K562 (cell line): Measurements from ENCODE around the gene CFL1. TPM values are rescaled to one million over a fixed set of nuclear protein-coding genes. Genes with fewer than 3 reads are reported as not detected.

Experiments used
- EZH2 ChIP-seq: IDR thresholded peaks from 2 replicates; pipeline ENCODE4 v1.6.1; 2012; ENCODE audit warnings: low read depth, mild to moderate bottlenecking, inconsistent platforms, low read length, borderline replicate concordance
- MBD2 ChIP-seq: sonication (generic); IDR thresholded peaks from 2 replicates; pipeline ENCODE4 v1.6.1; 2016; ENCODE audit warnings: low read depth, borderline replicate concordance
- NFATC3 ChIP-seq: fragments of 450-650 bp; IDR thresholded peaks from 2 replicates; pipeline ENCODE4 v1.6.1; 2017; ENCODE audit warnings: mild to moderate bottlenecking
- PHB ChIP-seq: fragments of 250-450 bp; sonication (Bioruptor Pico); IDR thresholded peaks from 2 replicates; pipeline ENCODE4 v1.5.0; 2021
- PHF8 ChIP-seq: fragments of 200-600 bp; sonication (generic); IDR thresholded peaks from 2 replicates; pipeline ENCODE4 v1.6.1; 2012; ENCODE audit warnings: mixed run types, mild to moderate bottlenecking, inconsistent platforms, low read length, moderate library complexity, borderline replicate concordance
- RBM25 ChIP-seq: fragments of 200-400 bp; formaldehyde crosslinking; IDR thresholded peaks from 2 replicates; pipeline ENCODE4 v1.6.1; 2018; ENCODE audit warnings: low read length, low read depth, moderate library complexity; ENCODE audit not compliant: severe bottlenecking
- U2AF1 ChIP-seq: fragments of 200-400 bp; formaldehyde crosslinking; optimal IDR thresholded peaks from 2 replicates; pipeline ENCODE3; 2017; ENCODE audit warnings: mild to moderate bottlenecking, low read depth, low read length, moderate library complexity
- ZNF133 ChIP-seq: fragments of 250-450 bp; sonication (Bioruptor Pico); IDR thresholded peaks from 2 replicates; pipeline ENCODE4 v1.4.0; 2020; ENCODE audit warnings: mild to moderate bottlenecking
- polyA plus RNA-seq, 8 experiments: library from polyadenylated mRNA; depleted of rRNA in 4 of 8; stranded (reverse) in 5 of 8; unstranded in 3 of 8; fragments of >200 nt; fragmentation: Nextera tagmentation in 2 of 8; fragmentation: Illumina TruSeq in 1 of 8; extraction: Ambion mirVana in 2 of 8; extraction: Trizol in 1 of 8; gene quantifications; 2 replicates each; pipeline versions ENCODE4 v1.2.1 to v1.2.3, GENCODE V29; 2011 to 2014; ENCODE audit warnings: inconsistent platforms in 1 of 8, missing spikeins in 1 of 8
- total RNA-seq, 7 experiments: library from RNA; depleted of rRNA in 6 of 7; stranded (reverse); fragments of >200 nt in 6 of 7; fragmentation: Illumina TruSeq in 2 of 7; extraction: Trizol in 2 of 7; gene quantifications; 2 replicates each; pipeline versions ENCODE4 v1.2.1 to v1.2.3, GENCODE V29; 2011 to 2021; ENCODE audit warnings: low replicate concordance in 1 of 7
- TF ChIP-seq, protein P1 (sequence below), 2 experiments: IDR thresholded peaks; 2 replicates each; pipeline ENCODE4 v1.6.1; 2011; ENCODE audit warnings: borderline replicate concordance in 1 of 2, control low read depth in 1 of 2, low read depth in 1 of 2, low read length in 1 of 2, mild to moderate bottlenecking in 1 of 2, mixed read lengths in 1 of 2, moderate library complexity in 1 of 2; ENCODE audit not compliant: insufficient read depth in 1 of 2, insufficient read length in 1 of 2, poor library complexity in 1 of 2, severe bottlenecking in 1 of 2; ENCODE audit errors: extremely low read depth in 1 of 2

The CFL1 gene
- total and polyA plus RNA-seq, 9 of the 15 experiments (the other 6 are each of a cell fraction or from before 2014, with no cell fraction given) = 105 to 1,101 (median 859) TPM

DNA sequence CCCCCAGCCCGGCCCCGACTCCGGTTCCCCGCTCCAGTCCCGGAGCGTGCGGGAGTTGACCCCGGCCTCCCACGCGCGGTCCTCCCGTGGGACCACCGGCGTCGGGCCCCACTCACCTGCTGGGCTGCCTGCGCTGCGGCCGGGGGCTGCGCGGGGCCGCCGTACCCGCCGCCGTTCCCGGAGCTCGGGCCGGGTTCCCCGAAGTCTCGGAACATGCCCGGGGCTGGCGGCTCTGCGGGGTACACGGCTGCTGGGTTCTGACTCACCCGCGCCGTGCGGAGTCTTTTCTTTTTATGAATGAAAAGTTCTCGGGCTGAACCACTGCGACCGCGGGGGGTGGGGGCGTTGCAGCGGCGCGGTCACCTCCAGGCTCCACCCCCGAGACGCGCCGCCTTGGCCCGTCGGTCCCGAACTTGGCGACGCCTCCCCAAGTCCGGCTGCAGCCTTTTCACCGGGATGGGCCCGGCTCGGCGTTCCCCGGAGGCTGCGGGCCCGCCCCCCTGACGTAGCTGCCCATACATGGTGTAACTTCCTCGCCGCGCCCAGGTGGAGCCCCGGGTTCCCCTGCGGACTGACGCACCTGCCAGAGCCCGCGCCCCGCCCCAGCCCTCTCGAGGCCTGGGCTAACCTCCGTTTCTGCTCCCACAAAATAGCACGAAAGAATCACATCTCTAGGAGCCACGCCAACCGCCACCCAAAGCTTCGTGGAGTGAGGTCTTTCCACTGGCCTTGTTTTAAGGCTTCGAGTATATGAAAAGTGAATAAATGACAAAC lies 42.3 kb upstream of the CFL1 start, which contains the start of gene FOSL1 (continued):
- TF ChIP-seq PHF8 (peak; percentile 62; the same call in 1 of the 2 replicates), EZH2 (no peak), ZNF133 (CRISPR knock-in tag) (no peak), NFATC3 (no peak), MBD2 (peak; percentile 82; the same call in 1 of the 2 replicates), U2AF1 (peak; percentile 87), RBM25 (peak; percentile 44), PHB (CRISPR knock-in tag) (no peak)
- TF ChIP-seq, protein P1, sequence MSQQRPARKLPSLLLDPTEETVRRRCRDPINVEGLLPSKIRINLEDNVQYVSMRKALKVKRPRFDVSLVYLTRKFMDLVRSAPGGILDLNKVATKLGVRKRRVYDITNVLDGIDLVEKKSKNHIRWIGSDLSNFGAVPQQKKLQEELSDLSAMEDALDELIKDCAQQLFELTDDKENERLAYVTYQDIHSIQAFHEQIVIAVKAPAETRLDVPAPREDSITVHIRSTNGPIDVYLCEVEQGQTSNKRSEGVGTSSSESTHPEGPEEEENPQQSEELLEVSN (IDR thresholded peaks at IDR 0.05; ENCODE audit: borderline replicate concordance in 1 of 2, extremely low read depth in 1 of 2, insufficient read depth in 1 of 2, insufficient read length in 1 of 2, low read depth in 1 of 2, low read length in 1 of 2, poor library complexity in 1 of 2, severe bottlenecking in 1 of 2) = peak in 1 of 2 experiments; percentile 90
